Bronchial epithelial cell (primary cell): ENCODE measurements around the gene IRF5. TPM values are rescaled to one million over a fixed set of nuclear protein-coding genes. Genes with fewer than 3 reads are reported as not detected.

Source experiments
- DNase-seq: peaks from one replicate; pipeline ENCODE4 v3.0.0-alpha.2; 2010; ENCODE audit warnings: low read depth
- FAIRE-seq: peaks from 2 replicates; lab custom pipeline; 2011; peaks lifted over from hg19 to GRCh38; lab: Jason Lieb, UNC
- H3K27me3 ChIP-seq: 2 replicates; pipeline ENCODE4 v1.5.1; 2011; ENCODE audit warnings: low read length; ENCODE audit not compliant: control insufficient read depth, insufficient read depth
- H3K36me3 ChIP-seq: 2 replicates; pipeline ENCODE4 v1.5.1; 2011; ENCODE audit warnings: low read length; ENCODE audit not compliant: control insufficient read depth, insufficient read depth
- H3K4me3 ChIP-seq: 2 replicates; pipeline ENCODE4 v1.5.1; 2011; ENCODE audit warnings: mild to moderate bottlenecking, low read depth, low read length, control low read depth
- total RNA-seq: library from RNA; depleted of rRNA; stranded (reverse); fragments of >200 nt; gene quantifications from 2 replicates; pipeline ENCODE4 v1.2.1, GENCODE V29; 2014
- TF ChIP-seq, protein P1 (sequence below): IDR thresholded peaks from 2 replicates; pipeline ENCODE4 v1.5.1; 2011; ENCODE audit warnings: mild to moderate bottlenecking, moderate library complexity, low read length, control low read depth, inconsistent platforms; ENCODE audit not compliant: insufficient read depth, severe bottlenecking

The IRF5 gene
- total RNA-seq, 1 donor from 2014 or later, result 6.8 TPM

DNA sequence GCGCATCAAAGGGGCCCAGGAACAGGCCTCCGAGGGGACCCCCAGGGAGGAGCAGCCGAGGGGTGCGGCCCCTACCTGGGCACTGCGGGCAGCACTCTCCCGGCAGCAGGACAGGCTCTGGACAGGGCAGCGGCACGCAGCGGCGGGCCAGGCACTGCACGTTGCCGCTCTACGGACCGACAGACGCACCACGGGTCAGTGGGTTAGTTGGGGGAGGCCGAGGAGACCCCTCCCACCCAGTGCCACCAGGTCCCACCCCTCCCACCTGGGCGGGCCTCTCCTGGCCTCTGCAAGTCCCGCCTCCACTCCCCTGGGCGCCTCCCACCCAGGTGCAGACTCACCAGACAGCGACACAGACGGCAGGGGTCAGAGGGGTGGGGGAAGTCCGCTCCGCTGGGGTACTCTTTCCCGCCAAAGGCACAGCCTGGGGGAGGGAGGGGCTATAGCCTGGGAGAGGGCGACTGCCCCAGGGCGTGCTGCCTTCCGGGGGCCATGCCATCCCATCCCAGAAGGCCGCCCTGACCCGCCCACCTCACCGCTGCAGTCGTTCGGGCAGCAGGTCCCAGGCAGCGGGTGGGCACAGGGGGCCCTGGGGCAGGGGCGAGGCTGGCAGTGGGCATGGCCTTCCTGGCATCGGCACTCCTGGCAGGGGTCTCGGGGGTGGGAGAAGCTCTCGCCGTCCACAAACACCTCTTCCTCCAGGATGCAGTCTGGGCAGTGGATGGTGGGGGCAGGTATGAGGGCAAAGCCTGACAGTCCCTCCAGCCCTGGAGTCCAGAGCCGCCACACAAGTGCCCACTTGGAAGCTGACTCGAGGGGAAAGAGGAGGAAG, 46.4 kb upstream of the IRF5 start:
- FAIRE-seq, result no peak
- Histone ChIP-seq H3K4me3 (peak overlapping the region; percentile 51), H3K36me3 (no peaks in the 10 kb centered on the region), H3K27me3 (no peaks in the 10 kb centered on the region)
- no peak for DNase-seq
- TF ChIP-seq, protein P1, sequence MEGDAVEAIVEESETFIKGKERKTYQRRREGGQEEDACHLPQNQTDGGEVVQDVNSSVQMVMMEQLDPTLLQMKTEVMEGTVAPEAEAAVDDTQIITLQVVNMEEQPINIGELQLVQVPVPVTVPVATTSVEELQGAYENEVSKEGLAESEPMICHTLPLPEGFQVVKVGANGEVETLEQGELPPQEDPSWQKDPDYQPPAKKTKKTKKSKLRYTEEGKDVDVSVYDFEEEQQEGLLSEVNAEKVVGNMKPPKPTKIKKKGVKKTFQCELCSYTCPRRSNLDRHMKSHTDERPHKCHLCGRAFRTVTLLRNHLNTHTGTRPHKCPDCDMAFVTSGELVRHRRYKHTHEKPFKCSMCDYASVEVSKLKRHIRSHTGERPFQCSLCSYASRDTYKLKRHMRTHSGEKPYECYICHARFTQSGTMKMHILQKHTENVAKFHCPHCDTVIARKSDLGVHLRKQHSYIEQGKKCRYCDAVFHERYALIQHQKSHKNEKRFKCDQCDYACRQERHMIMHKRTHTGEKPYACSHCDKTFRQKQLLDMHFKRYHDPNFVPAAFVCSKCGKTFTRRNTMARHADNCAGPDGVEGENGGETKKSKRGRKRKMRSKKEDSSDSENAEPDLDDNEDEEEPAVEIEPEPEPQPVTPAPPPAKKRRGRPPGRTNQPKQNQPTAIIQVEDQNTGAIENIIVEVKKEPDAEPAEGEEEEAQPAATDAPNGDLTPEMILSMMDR, result no peak

DNA sequence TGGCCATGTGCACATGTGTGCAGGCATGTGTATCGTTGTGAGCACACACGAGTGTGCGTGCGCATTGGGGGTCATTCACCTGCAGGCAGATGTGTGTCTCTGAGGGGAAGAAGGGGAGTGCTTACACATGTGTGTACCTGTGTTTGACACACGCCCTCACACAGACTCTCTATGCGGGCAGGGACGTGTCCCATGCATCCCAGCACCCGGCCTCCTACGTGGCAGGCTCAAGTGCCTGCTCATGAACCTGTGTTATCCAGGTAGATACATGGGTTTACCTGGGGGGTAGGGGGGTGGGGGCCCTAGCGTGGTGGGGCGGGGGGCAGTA, 45.8 kb upstream of the IRF5 start:
- Histone ChIP-seq H3K36me3 (no peaks in the 10 kb centered on the region), H3K27me3 (no peaks in the 10 kb centered on the region), H3K4me3 (peak overlapping the region; percentile 51)
- DNase-seq (no peak), FAIRE-seq (no peak)
- TF ChIP-seq, protein P1, result no peak

DNA sequence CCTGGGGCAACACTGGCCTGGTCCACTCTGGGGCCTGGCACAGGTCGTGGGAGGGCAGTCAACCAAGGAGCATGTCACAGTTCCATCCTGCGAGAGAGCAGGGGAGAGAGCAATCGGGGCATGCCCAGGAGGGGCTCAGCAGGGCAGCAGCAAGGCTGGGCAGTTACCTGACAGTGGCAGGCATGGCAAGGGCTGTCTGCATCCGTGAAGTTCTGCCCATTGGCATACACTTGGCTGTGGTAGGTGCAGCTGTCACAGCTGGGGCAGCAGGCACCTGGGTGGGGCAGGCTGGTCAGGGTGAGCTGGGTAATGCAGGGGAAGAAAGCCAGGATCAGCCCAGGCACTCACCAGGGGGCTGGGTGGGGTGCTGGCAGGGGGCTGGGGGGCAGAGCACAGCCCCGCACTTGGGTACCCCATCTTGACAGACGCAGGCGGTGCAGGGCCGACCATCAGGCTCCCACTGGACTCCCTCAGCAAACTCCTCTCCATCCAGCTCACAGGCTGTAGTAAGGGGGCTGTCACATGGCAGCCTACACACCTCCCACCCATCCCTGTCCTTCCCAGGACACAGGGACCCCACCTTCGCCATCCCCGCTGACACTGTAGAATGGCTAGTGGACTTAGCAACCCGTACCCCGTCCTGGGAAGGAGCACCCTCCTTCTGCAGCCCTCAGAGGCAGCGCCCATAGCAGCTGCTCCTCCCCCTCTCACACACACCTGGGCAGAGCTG, 45.0 kb upstream of the IRF5 start:
- TF ChIP-seq, protein P1, result no peak
- no peaks in the 10 kb centered on the region for H3K36me3 ChIP-seq
- H3K4me3 ChIP-seq, result no peak overlapping the region
- FAIRE-seq, result no peak
- no peak for DNase-seq
- no peaks in the 10 kb centered on the region for H3K27me3 ChIP-seq

DNA sequence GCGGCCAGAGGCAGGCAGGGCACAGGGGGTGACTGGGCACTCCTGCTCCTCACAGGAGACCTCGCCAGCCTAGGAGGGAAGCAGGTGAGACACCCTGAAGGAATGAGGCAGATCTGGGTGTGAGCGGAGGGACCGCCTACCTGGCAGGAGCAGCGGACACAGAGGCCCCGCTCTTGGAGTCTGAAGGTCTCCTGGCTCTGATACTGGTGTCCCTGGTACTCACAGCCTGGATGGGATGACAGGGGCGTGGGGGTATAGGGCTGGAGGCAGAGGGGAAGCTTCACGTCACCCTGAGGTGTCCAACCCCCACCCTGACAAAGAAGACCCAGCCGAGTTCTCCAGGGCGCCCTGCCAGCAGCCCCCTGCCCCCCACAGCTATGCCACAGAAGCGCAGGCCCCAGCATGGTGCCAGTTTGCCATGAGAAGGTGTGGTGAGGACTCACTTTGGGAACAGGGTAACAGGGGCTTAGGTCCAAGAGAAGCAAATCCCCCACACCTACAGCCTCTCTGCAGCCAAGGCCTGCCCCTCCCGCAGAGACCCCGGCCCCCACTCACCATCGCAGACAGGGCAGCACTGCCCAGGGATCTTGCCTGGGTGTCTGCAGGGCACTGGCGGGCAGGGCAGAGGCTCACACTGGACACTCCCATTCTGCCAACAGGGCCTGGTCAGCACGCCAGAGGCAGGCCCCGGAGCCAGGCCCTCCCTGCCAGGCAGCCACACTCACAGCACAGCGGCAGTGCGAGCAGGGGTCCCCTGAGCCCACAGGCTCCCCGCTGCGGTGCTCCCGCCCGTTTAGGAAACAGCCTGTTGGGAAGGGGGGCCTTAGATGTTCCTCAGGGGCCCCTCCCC, 44.3 kb upstream of the IRF5 start:
- DNase-seq, result peak; percentile 84
- TF ChIP-seq, protein P1, result no peak
- H3K4me3 ChIP-seq, result no peak overlapping the region

DNA sequence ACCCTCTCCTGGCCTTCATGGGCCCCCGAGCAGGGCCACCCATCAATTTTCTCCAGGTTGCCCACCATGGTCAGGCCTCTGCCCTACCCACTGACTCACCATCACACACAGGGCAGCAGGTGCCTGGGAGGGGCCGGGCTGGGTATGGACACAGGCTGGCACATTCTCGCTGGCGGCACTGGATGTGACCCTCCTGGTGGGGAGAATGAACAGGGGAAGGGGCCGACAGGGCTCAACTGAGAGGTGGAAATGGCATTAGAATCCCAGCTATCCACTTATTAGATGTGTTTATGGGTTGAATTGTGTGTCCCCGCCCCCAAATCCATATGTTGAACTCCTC, 43.7 kb upstream of the IRF5 start:
- TF ChIP-seq, protein P1, result no peak
- H3K4me3 ChIP-seq, result no peak overlapping the region
- no peaks in the 10 kb centered on the region for H3K36me3 ChIP-seq
- H3K27me3 ChIP-seq, result no peaks in the 10 kb centered on the region
- DNase-seq (no peak), FAIRE-seq (no peak)

More for the DNA sequence above, 44.3 kb upstream of the IRF5 start:
- FAIRE-seq, result no peak
- no peaks in the 10 kb centered on the region for H3K36me3 ChIP-seq
- H3K27me3 ChIP-seq, result no peaks in the 10 kb centered on the region
